Germinal center (tissue), 1 donor: ENCODE data around the gene GLIS1.

Experiments used
- DNase-seq: peaks from one replicate; pipeline ENCODE4 v3.0.0; 2012; ENCODE audit warnings: mixed read lengths, low spot score

GLIS1 gene

GRCh38 chr1:53546409-53547155 lies 192.4 kb downstream of the GLIS1 start:
- DNase-seq, result no peak

DNA sequence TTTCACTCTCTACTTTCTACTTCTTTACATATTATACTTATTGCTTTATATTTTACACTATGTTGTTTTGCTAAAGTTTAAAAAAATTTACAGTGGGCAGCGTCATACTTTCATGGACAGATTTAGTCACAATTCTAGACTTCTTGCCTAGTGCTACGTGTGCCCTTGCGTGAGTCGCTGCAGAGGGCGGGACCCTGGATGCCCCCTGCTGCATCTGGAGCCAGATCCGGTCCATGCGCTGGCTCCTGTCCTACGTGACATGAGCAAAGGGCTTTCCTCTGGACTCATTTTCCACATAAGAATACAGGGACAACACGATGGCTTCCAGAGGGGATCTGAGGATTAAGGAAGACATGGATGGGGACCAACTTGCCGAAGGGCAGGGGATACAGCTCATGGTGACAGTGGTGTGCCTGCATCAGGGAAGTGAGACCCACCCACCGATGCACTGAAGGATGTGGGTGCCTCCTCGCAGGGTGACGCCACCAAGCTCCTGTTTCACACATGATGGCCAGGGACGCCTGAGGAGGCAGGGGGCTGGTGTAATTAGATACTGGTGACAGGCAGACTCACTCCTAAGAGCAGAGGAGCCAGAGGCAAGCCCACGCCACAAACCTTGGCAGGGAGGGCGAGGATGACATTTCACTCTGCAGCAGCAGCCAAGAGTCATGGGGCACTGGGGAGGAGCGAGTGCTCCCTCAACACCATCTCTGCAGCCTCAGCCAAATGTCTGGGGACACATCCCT lies 193.1 kb downstream of the GLIS1 start:
- no peak for DNase-seq

GRCh38 chr1:53544728-53545515 lies 194.0 kb downstream of the GLIS1 start:
- no peak for DNase-seq

- DNase-seq, result no peak
These were observed 194.9 kb downstream of the GLIS1 start for GRCh38 chr1:53543778-53544695.

- no peak for DNase-seq
These were observed 195.7 kb downstream of the GLIS1 start for GRCh38 chr1:53543130-53543777.

GRCh38 chr1:53542551-53542950 lies 196.4 kb downstream of the GLIS1 start:
- no peak for DNase-seq

DNA sequence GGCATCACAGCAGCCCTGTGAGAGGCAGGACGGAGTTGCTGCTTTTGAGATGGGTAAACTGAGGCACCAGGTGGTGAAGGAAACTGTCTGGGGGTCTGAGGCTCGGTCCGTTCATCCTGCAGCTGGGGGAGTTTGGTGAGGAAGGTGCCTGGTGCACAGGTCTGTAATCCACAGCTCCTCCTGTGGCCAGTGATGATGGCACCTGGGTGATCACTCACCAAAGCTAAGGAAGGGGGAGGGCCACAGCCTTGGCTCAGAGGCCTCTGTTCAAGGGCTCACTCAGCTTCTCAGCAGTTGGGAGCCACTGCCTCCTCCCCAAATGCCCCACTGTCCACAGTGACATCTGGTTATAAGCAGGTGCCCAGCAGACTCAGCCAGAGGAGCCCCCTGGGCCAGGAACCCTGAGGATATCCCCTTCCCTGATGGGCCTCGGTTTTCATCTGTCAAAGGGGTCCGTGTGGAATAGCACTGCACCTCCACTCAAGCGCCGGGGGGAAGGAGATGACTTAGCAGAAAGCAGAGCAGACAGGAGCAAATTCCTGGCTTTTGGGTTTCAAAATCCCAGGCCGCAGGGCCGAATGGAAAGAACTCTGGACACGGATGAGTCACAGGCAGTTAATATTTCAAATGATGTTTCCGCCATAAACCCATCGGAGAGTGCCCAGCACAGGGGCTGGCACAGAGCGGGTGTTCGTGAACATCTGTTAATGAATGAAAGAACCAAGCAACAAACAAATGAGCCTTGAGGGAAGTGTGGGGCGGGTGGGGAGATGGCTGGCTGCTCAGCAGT lies 197.0 kb downstream of the GLIS1 start:
- no peak for DNase-seq

GRCh38 chr1:53541263-53541625 lies 197.7 kb downstream of the GLIS1 start:
- no peak for DNase-seq

DNA sequence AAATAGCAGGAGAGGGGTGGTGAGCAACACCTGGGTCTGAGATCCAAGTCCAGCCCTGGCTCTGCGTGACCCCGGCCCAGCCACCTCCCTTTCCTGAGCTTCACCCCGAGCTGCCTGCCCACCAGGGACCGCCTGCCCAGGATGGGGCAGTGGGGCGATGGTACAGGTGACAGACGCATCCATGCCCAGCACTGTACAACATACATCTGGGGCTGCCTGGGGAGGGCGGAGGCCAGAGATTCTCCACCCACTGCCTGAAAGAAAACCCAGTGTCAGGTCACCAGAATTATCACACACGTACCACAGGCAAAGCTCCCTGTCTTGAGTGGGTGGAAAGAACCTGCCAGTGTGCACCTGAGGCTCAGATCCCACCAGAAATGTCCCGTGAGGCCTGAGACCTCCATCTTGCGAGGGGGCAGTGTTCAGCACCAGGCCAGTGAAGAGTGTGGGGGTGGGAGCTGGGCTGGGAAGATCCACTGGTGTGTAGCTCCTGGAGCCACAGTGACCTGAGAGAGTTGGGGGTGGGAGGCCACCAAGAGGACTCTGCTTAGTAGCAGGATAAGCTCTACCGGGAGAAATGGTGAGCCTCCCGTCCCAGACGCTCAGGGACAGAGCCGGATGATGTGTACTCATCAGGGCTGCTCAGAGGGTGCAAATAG lies 198.2 kb downstream of the GLIS1 start:
- DNase-seq, result no peak

DNA sequence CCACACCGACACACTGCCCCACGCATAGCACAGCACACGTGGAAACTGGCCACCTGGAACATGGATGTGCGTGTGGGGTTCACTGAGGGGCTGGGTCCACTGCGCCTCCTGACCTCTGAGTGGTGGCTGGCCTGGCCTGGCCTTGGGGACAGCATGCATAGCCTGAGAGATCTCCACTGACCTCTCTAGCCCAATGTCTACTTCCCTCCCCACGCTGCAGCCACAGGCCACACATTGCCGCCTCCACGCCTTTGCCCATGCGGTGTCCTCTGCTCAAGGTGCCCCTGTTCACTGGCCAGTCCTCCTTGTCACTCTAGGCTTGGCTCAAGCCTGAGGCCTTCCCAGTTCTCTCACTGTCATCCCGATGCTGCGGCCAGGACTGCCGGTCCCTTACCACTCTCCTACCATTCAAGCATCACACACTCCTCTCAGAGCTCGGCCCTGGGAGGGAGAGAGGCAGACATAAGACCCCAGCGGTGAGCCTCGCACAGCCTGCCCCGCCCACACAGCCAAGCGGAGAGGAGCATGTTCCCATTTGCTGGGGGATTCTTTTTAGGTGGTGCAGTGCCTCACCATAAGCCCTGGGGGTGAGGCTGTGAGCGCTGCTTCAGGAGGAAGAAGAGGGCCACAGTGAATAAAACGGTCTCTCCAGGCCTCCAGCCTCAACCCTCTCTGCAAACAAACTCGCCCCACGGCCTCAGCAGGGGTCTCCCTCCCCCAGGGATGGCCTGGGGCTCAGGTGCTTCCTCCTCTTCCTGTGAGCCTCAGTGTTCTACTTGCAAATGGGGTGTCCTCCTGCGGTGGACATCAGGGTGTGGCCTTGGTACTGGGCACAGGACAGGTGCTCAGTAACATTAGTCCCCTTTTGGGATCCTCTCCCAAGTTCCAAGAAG lies 199.0 kb downstream of the GLIS1 start:
- DNase-seq, result no peak

DNA sequence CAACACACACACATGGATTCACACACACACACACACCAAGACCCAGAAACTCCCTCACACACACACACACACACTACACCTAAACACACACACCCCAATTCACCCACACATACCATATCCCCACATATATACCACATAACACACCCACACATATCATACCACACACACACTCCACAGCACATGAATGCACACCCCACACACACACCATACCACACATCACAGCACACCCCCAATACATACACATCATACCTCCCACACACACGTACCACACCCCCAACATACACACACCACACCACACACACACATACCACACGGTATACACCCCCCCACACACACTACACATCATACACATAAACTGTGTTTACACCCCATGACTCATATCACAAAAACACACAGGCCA lies 199.7 kb downstream of the GLIS1 start:
- no peak for DNase-seq

DNA sequence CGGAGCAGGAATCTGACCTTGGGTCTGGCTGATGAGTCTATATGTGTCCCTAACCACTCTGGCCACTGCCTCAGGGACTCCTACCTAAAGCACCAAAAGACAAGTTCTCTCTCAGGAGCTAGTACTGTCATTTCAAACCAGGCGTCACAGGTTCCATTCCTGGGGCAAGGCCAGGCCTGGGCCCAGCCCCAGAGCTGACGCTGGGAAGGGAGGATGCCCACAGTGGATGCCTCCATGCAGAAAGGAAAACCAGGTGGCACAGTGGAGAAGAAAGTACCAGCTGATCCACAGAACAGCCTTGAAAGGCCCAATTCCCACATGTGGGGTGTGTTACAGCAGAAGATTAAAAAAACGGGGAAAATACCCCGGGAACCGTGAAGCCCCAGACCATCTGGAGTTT lies 202.4 kb downstream of the GLIS1 start:
- DNase-seq, result no peak

DNA sequence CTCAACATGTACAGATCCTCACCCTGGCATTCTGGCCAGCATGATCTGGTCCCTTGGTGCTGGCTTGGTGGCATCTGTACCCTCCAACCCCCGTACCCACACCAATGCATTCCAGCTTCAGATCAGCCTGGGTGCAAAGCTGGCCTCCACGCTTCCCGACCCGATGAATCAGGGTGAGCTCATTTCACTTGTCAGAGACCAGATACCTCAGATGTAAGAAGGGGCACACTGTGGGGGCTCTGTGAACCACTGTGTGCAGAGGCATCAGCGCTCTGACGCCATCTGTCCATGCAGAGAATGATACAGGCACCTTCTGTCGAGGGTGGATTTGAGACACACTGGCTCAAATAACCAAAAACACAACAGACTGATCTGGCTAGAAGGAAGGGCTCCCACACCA lies 203.1 kb downstream of the GLIS1 start:
- no peak for DNase-seq

DNA sequence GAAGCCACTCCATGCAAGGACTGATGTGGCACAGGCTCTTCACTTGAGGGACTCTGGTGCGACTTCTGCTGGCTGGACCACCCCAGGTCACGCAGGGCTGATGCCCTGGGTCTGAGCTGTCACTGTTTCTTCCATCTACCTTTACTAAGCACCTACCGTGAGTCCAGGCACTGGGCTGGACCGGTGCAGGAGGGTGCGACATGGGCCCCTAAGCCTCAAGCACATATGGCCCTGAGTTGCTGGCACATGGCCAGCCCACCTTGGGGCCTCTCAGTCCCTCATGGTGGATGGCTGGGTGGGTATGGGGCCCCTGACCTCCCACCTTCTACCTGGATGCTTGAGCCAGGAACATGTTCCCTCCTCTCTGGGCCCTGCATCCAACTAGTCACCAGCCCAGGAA lies 203.7 kb downstream of the GLIS1 start:
- DNase-seq, result no peak

DNA sequence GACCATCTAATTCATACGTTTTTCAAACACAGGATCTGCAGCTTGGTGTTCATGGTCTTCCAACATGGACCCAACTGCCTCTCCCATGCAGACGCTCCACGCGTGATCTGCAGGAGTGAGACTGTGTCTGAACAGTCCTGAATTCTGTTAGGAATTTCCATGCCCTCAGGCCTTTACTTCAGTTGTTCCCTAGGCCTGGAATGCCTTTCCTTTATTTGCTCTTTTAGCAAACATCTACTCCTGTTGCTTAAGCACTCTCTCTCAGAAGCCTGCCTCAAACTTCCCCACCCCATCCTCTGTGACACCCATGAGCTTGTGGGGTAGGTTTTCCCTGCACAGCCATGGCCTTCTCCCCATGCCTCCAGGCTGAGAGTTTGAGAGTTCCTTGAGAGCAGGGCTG lies 206.1 kb downstream of the GLIS1 start:
- no peak for DNase-seq

DNA sequence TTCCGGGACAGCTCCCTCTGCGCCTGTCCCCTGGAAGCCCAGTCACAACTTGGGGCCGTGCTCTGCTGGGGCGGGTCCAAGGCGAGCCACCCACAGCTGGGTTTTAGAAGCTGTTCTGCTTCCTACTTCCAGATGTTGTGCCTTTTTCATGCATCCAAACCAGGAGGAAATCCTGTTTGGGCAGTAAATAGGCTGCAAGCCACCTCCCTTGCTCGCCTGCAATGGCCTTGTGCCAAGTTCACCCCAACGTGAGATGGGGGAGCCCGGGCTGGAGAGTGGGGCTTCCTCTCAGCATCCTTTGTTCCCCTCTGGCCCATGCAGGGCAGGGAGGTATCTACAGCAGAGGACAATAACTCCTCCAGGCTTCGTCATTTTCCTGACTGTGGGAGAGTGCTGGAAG lies 206.6 kb downstream of the GLIS1 start:
- DNase-seq, result no peak

GRCh38 chr1:53530550-53530949 lies 208.4 kb downstream of the GLIS1 start:
- DNase-seq, result no peak

DNA sequence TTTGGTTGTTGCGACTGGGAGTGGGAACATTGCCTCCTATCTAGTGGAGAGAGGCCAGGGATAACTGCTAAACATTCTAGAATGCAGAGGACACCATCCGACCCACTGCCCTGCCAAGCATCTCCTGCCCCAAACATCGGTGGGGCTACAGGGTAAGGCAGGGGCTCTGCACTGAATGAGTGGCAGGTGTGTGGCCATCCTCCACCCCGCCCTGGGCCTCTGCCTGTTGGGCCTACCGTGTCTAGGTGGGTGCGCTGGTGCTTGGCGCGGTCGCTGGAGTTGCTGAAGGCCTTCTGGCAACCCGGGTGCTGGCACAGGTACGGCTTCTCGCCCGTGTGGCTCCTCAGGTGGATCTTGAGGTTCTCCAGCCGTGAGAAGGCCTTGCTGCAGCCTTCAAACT lies 209.4 kb downstream of the GLIS1 start:
- no peak for DNase-seq

GRCh38 chr1:53527368-53527767 lies 211.6 kb downstream of the GLIS1 start:
- DNase-seq, result no peak
